ENCODE measurements around the gene ADARB2.

DNA sequence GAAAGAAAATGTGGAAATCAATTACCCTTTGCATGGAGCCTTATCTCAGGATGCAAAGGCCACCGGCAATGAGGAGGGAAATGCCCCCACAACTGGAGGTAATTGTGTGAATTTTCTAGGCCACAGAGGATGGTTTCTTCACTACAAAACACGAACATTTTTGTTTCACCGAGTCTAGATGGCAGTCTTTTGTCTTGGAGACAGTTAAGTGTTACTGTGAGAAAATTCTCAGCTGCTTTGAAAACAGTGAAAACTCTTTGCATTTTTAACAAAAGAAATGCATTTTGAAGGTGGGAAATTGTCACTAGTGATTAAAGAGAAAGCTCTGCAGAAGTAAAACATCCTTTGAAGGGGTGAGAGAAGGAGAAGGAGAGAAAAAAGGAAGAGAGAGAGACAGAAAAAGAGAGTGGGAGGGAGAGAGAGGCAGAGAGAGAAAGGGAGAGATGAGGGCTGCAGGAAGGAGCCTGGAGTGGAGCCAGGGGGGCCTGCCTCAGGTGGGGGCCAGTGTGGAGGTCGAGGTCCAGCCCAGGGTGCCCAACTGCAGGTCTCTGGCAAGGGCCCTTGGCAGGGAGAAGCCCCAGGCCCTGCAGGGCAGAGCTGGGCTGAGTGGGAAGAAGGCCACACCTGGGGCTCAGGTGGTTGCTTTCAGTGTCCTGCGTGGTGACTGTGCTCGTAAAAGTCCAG, 261.4 kb downstream of the ADARB2 start:
- TF ChIP-seq SP1 (IDR thresholded peaks at IDR 0.05) = no peak
- TF ChIP-seq BHLHE40 (IDR thresholded peaks at IDR 0.05; ENCODE audit: borderline replicate concordance) = no peak

Measured in HEK293T (cell line).